ENCODE data around the gene CYP26B1.

- no peak for TF ChIP-seq POLR2A (IDR thresholded peaks at IDR 0.05; ENCODE audit: low read depth, low read length)
- TF ChIP-seq POLR2AphosphoS5 (IDR thresholded peaks at IDR 0.05; ENCODE audit: low read depth, low read length) = no peak
Observed at GRCh38 chr2:72150861-72151356, 3.2 kb upstream of the CYP26B1 start.

Measured in GM12892 (cell line).